Measurements from ENCODE around the gene SBK3. TPM values are rescaled to one million over a fixed set of nuclear protein-coding genes. Genes with fewer than 3 reads are reported as not detected.
A peak's percentile ranks its signal among the peaks of the same experiment; 100 is the strongest.

Gene SBK3
- total and polyA plus RNA-seq, 10 of the 15 experiments (the other 5 are each of a cell fraction or from before 2014, with no cell fraction given) = not detected

GRCh38 chr19:55495646-55496349 lies 49.5 kb downstream of the SBK3 start:
- Histone ChIP-seq H3K79me2 (ENCODE audit: control insufficient read depth, insufficient read depth, low read length) (no peaks in the 10 kb centered on the region), H3K9ac (ENCODE audit: control insufficient read depth, insufficient read depth, low read length) (no peak overlapping the region), H3K36me3 (ENCODE audit: control insufficient read depth in 2 of 2, insufficient read depth in 2 of 2, low read length in 1 of 2) (no peaks in the 10 kb centered on the region), H4K20me1 (ENCODE audit: control insufficient read depth, insufficient read depth) (no peaks in the 10 kb centered on the region), H3K9me3 (replicated peaks; ENCODE audit: control insufficient read depth, insufficient read depth, low read length) (no peaks in the 10 kb centered on the region), H3K27me3 (replicated peaks in 1 of 2; ENCODE audit: control insufficient read depth in 2 of 2, insufficient read depth in 2 of 2, low read length in 1 of 2) (no peaks in the 10 kb centered on the region; a peak in 1 of 4 replicates), H3K27ac (ENCODE audit: control insufficient read depth, insufficient read depth) (no peak overlapping the region), H3K4me1 (ENCODE audit: control insufficient read depth, insufficient read depth, low read length) (no peaks in the 10 kb centered on the region), H3K4me3 (no peak overlapping the region), H2AFZ (ENCODE audit: control insufficient read depth, low read depth, low read length) (no peak overlapping the region), H3K4me2 (ENCODE audit: control insufficient read depth, insufficient read depth) (no peak overlapping the region)
- in situ Hi-C loops (cut with MboI) (no loop called here), intact Hi-C loops (cut with micrococcal nuclease; ENCODE audit: unreplicated experiment) (no loop called here)
- CTCF ChIA-PET = interaction anchor here (2.8 to 3.1 kb wide), 2 partner anchors 8 to 28 kb away, joined by 7 to 12 read pairs; no protein-coding TSS in a partner anchor
- RAD21 ChIA-PET (ENCODE audit: unreplicated experiment) = no interaction called here
- FAIRE-seq = no peak
- no peak for ATAC-seq
- no TSS peak for BruUV-seq (replicated peaks)
- WGBS (ENCODE audit: insufficient coverage, insufficient replicate concordance, low lambda C conversion rate, missing lambda C conversion rate) = 38% methylated on average over 11 of the region's 11 CpGs
- POLR2A ChIA-PET = no interaction called here
- DNase-seq (ENCODE audit: low read depth, low spot score) = no peak
- no peak for TF ChIP-seq ESRRA (IDR thresholded peaks at IDR 0.05; ENCODE audit: low read length)
- no peak for TF ChIP-seq MEF2B (IDR thresholded peaks at IDR 0.05; ENCODE audit: partially characterized antibody, poor library complexity, severe bottlenecking)
- no peak for TF ChIP-seq PAX8 (IDR thresholded peaks at IDR 0.05)
- TF ChIP-seq RFX5 (IDR thresholded peaks at IDR 0.05; ENCODE audit: low read depth, low read length) = no peak
- no peak for TF ChIP-seq ZNF384 (IDR thresholded peaks at IDR 0.05; ENCODE audit: borderline replicate concordance, low read depth, low read length)
- no peak for TF ChIP-seq PAX5 (IDR thresholded peaks at IDR 0.05; ENCODE audit: borderline replicate concordance, low read depth, low read length)
- SMC1A ChIA-PET (ENCODE audit: uncharacterized antibody, unreplicated experiment) = no interaction called here

- Histone ChIP-seq H3K9me3 (replicated peaks; ENCODE audit: control insufficient read depth, insufficient read depth, low read length) (no peaks in the 10 kb centered on the region), H3K4me2 (ENCODE audit: control insufficient read depth, insufficient read depth) (no peak overlapping the region), H4K20me1 (ENCODE audit: control insufficient read depth, insufficient read depth) (no peaks in the 10 kb centered on the region), H3K27me3 (replicated peaks in 1 of 2; ENCODE audit: control insufficient read depth in 2 of 2, insufficient read depth in 2 of 2, low read length in 1 of 2) (no peaks in the 10 kb centered on the region; a peak in 1 of 4 replicates), H3K27ac (ENCODE audit: control insufficient read depth, insufficient read depth) (no peak overlapping the region), H3K4me1 (ENCODE audit: control insufficient read depth, insufficient read depth, low read length) (no peaks in the 10 kb centered on the region), H2AFZ (ENCODE audit: control insufficient read depth, low read depth, low read length) (no peak overlapping the region), H3K9ac (ENCODE audit: control insufficient read depth, insufficient read depth, low read length) (no peak overlapping the region), H3K4me3 (no peak overlapping the region), H3K36me3 (ENCODE audit: control insufficient read depth in 2 of 2, insufficient read depth in 2 of 2, low read length in 1 of 2) (no peaks in the 10 kb centered on the region), H3K79me2 (ENCODE audit: control insufficient read depth, insufficient read depth, low read length) (no peaks in the 10 kb centered on the region)
- ChIA-PET POLR2A (no interaction called here), CTCF (interaction anchor here (1.0 to 3.1 kb wide), 2 partner anchors 10 to 112 kb away, joined by 3 to 12 read pairs; no protein-coding TSS in a partner anchor), RAD21 (ENCODE audit: unreplicated experiment) (no interaction called here), SMC1A (ENCODE audit: uncharacterized antibody, unreplicated experiment) (no interaction called here)
- ATAC-seq = peak; percentile 19; the same call in 1 of the 3 replicates
- BruUV-seq (replicated peaks) = no TSS peak
- in situ Hi-C loops (cut with MboI) (no loop called here), intact Hi-C loops (cut with micrococcal nuclease; ENCODE audit: unreplicated experiment) (no loop called here)
- no peak for FAIRE-seq
- 13% methylated on average over 22 of the region's 22 CpGs for WGBS (ENCODE audit: insufficient coverage, insufficient replicate concordance, low lambda C conversion rate, missing lambda C conversion rate)
- no peak for DNase-seq (ENCODE audit: low read depth, low spot score)
- TF ChIP-seq RELB (IDR thresholded peaks at IDR 0.05; ENCODE audit: low read depth) (no peak), NFYA (IDR thresholded peaks at IDR 0.05; ENCODE audit: borderline replicate concordance, low read depth, low read length) (no peak), MXI1 (IDR thresholded peaks at IDR 0.05; ENCODE audit: low read depth, low read length) (no peak), NKRF (conservative IDR thresholded peaks at IDR 0.05) (no peak), MEF2B (IDR thresholded peaks at IDR 0.05; ENCODE audit: partially characterized antibody, poor library complexity, severe bottlenecking) (no peak), KLF5 (IDR thresholded peaks at IDR 0.05; ENCODE audit: partially characterized antibody) (no peak), NR2C2 (IDR thresholded peaks at IDR 0.05; ENCODE audit: borderline replicate concordance, control insufficient read depth, insufficient read length, low read depth) (no peak)
These were observed 51.1 kb downstream of the SBK3 start for GRCh38 chr19:55494172-55494761.
